Ovary (tissue), 9 donors: ENCODE results near the gene TUBA1C. TPM values are rescaled to one million over a fixed set of nuclear protein-coding genes. Genes with fewer than 3 reads are reported as not detected.
A peak's percentile ranks its signal among the peaks of the same experiment; 100 is the strongest.

Experiments
- DNase-seq, 5 donors: peaks; one replicate each; pipeline ENCODE4 v3.0.0-alpha.2; 2019 to 2020
- H3K27ac ChIP-seq, 2 donors: fragments of 200-600 bp; one replicate each; pipeline versions ENCODE4 v1.5.1 to v1.8.0; 2019 to 2022
- H3K27me3 ChIP-seq: fragments of 200-600 bp; one replicate; pipeline ENCODE4 v1.8.0; 2022
- H3K36me3 ChIP-seq: fragments of 200-600 bp; sonication (generic); one replicate; pipeline ENCODE4 v1.5.1; 2019
- H3K4me1 ChIP-seq: one replicate; pipeline ENCODE4 v1.8.1; 2013; ENCODE audit warnings: mild to moderate bottlenecking, moderate library complexity; ENCODE audit not compliant: insufficient read depth
- H3K4me3 ChIP-seq: fragments of 200-600 bp; sonication (generic); one replicate; pipeline ENCODE4 v1.5.1; 2017
- H3K9me3 ChIP-seq, 2 donors: fragments of 200-600 bp in 1 of 2; sonication (generic) in 1 of 2; one replicate each; pipeline versions ENCODE4 v1.5.1 to v1.8.1; 2013 to 2019; ENCODE audit warnings: mild to moderate bottlenecking in 1 of 2, moderate library complexity in 1 of 2
- EP300 ChIP-seq: sonication (generic); formaldehyde crosslinking; IDR thresholded peaks from one replicate; pipeline ENCODE4 v1.6.1; 2017; ENCODE audit warnings: antibody characterized with exemption
- POLR2A ChIP-seq: fragments of 450-650 bp; IDR thresholded peaks from one replicate; pipeline ENCODE4 v1.6.1; 2017; ENCODE audit warnings: antibody characterized with exemption, mild to moderate bottlenecking, moderate library complexity
- WGBS, 3 donors: extraction: QIAGEN DNeasy Blood & Tissue Kit in 1 of 3; methylation state at CpG; one replicate each; pipeline versions ENCODE4 v1.1.5 to v1.1.7; 2013 to 2017; 5-methylcytosine and 5-hydroxymethylcytosine counted together
- intact Hi-C, 4 donors: fragments of 100-400 bp; cut with DNase I; formaldehyde crosslinking; loops; one replicate each; pipeline versions ENCODE4 v1.11.0 to v1.15.1; 2022 to 2023
- polyA plus RNA-seq, 2 donors: library from polyadenylated mRNA; stranded (reverse); fragments of 200-250 nt in 1 of 2; fragments of 350-450 nt in 1 of 2; fragmentation: Illumina TruSeq in 1 of 2; extraction: RNeasy Lipid Tissue Mini Kit (QIAGEN cat#74804) in 1 of 2; gene quantifications; one replicate each; pipeline ENCODE4 v1.2.3, GENCODE V29; 2013 to 2014
- total RNA-seq, 7 donors: library from RNA; depleted of rRNA in 2 of 7; stranded (reverse); fragments of >200 nt in 2 of 7; fragmentation: NEBNext Ultra II Directional in 3 of 7; extraction: Animal tissue kit (Norgen Biotek cat#: 25700) in 3 of 7; gene quantifications; one replicate each; pipeline versions ENCODE4 v1.1.0 to v1.2.4, GENCODE V29; 2016 to 2023
- TF ChIP-seq, protein P1 (sequence below), 3 donors: fragments of 450-650 bp in 2 of 3; fragments of 200-600 bp in 1 of 3; IDR thresholded peaks; one replicate each; pipeline versions ENCODE4 v1.5.1 to v1.8.0; 2016 to 2022; ENCODE audit warnings: antibody characterized with exemption in 3 of 3, mild to moderate bottlenecking in 1 of 3
- donor health status: DM: no; HTN: no; CAD: no; lungs with moderate emphysema.
- donor health status: DM: no; HTN: no; CAD: no.
- donor health status: Bipolar disorder and iron deficiency.
- donor health status: DM: yes; HTN: yes; CAD: no.
- donor health status: DM: no; HTN: no; CAD: no.
- donor health status: DM: yes; HTN: yes; CAD: no.

TUBA1C gene
- total and polyA plus RNA-seq, 9 donors, result 51.9 to 179 (median 101) TPM

DNA sequence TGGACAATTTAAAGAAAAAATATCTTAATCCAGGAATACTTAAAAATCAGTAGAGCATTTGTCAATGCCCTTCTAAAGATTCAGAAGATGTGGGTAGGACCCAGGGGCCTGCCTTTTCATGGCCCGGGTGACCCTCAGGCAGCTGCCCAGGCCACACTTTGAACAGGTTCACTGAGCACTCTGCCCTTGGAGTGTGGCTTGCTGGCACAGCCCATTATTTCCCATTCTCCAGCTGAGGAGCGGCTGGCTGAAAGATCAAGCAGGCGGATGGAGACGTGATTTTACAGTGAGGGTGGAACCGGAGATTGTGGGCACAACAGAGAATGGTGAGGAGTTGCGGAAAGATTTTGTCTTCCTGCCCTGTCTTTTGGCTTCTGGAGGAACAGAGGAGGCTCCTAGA is 23.0 kb downstream of the TUBA1C start:
- WGBS, 3 donors, result 40 to 52% (median 45%) methylated on average over 6 of the region's 6 CpGs
- no peak for DNase-seq
- TF ChIP-seq EP300 (no peak), POLR2A (no peak)
- TF ChIP-seq, protein P1, sequence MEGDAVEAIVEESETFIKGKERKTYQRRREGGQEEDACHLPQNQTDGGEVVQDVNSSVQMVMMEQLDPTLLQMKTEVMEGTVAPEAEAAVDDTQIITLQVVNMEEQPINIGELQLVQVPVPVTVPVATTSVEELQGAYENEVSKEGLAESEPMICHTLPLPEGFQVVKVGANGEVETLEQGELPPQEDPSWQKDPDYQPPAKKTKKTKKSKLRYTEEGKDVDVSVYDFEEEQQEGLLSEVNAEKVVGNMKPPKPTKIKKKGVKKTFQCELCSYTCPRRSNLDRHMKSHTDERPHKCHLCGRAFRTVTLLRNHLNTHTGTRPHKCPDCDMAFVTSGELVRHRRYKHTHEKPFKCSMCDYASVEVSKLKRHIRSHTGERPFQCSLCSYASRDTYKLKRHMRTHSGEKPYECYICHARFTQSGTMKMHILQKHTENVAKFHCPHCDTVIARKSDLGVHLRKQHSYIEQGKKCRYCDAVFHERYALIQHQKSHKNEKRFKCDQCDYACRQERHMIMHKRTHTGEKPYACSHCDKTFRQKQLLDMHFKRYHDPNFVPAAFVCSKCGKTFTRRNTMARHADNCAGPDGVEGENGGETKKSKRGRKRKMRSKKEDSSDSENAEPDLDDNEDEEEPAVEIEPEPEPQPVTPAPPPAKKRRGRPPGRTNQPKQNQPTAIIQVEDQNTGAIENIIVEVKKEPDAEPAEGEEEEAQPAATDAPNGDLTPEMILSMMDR (IDR thresholded peaks at IDR 0.05), result no peak
- H3K9me3 ChIP-seq, result no peaks in the 10 kb centered on the region
- no peaks in the 10 kb centered on the region for H3K4me1 ChIP-seq
- no peak overlapping the region for H3K27ac ChIP-seq
- intact Hi-C loops, result loop anchor here in 1 of 4 donors (10.0 kb wide), 1 partner anchor 237 kb away; no protein-coding TSS in a partner anchor
- no peaks in the 10 kb centered on the region for H3K36me3 ChIP-seq
- no peaks in the 10 kb centered on the region for H3K27me3 ChIP-seq
- H3K4me3 ChIP-seq, result no peak overlapping the region

- H3K4me3 ChIP-seq, result no peak overlapping the region
- no peaks in the 10 kb centered on the region for H3K4me1 ChIP-seq
- H3K36me3 ChIP-seq, result no peaks in the 10 kb centered on the region
- 8 to 9% (median 9%) methylated on average over 11 of the region's 11 CpGs for WGBS, 3 donors
- DNase-seq, result peak in 4 of 5 donors; percentile 55 to 64 (median 60)
- no peaks in the 10 kb centered on the region for H3K27me3 ChIP-seq
- intact Hi-C loops, result loop anchor here in 1 of 4 donors (10.0 kb wide), 1 partner anchor 236 kb away; no protein-coding TSS in a partner anchor
- TF ChIP-seq EP300, result no peak
- TF ChIP-seq, protein P1 (IDR thresholded peaks at IDR 0.05), result peak; percentile 65 to 67 (median 66)
- no peaks in the 10 kb centered on the region for H3K9me3 ChIP-seq
- H3K27ac ChIP-seq, result no peak overlapping the region
Measured at GRCh38 chr12:49288412-49288853, 23.6 kb downstream of the TUBA1C start.

DNA sequence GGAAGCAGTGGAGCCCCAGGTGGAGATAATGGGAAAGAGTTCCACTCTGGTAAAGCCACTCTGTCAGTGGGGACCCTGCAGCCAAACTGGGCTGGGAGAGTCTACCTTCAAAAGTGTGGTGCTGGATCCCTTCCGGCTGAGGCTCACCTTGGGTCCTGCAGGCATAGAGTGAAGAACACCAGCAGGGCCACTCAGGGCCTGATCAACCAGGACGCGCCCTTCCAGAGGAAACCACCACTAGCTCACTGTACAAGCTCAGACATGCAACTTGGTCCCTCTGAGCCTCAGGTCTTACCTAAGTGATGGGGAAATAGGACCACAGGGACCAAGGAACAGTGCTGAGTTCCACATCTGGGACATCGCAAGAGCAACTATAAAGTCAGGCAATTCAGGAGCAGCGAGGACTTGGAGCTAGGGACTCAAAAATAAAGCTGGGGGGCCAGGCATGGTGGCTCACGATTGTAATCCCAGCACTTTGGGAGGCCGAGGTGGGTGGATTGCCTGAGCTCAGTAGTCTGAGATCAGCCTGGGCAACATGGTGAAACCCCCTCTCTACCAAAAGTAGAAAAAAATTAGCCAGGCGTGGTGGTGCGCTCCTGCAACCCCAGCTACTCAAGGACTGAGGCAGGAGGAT is 24.2 kb downstream of the TUBA1C start:
- H3K27me3 ChIP-seq, result no peaks in the 10 kb centered on the region
- TF ChIP-seq POLR2A, result no peak
- TF ChIP-seq, protein P1 (IDR thresholded peaks at IDR 0.05), result no peak
- no peak for TF ChIP-seq EP300
- no peaks in the 10 kb centered on the region for H3K36me3 ChIP-seq
- no peak overlapping the region for H3K27ac ChIP-seq
- H3K9me3 ChIP-seq, result no peaks in the 10 kb centered on the region
- H3K4me1 ChIP-seq, result no peaks in the 10 kb centered on the region
- intact Hi-C loops, result loop anchor here in 1 of 4 donors (10.0 kb wide), 1 partner anchor 236 kb away; no protein-coding TSS in a partner anchor
- DNase-seq, result no peak
- WGBS, 3 donors, result 80 to 85% (median 84%) methylated on average over 9 of the region's 9 CpGs
- no peak overlapping the region for H3K4me3 ChIP-seq

DNA sequence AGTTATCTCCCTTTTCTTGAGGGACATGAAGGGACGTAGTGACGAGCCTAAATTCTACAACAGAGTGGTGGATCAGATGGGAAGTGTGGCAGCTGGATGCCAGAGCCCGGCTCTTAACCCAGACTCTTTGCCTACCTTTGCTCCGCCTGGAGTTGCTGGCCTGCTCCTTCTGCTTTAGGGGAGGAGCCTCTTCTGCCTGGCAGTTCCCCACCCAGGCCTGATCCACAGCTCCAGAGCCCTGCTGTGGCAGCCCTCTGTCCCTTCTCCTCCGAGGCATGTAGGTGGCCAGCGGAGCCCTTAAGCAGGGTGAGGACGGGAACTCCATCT is 27.8 kb downstream of the TUBA1C start:
- Histone ChIP-seq H3K27ac (no peak overlapping the region), H3K4me1 (peaks cover 8% of the 10 kb centered on the region), H3K27me3 (peaks cover 5% of the 10 kb centered on the region), H3K9me3 (no peaks in the 10 kb centered on the region), H3K4me3 (no peak overlapping the region), H3K36me3 (no peaks in the 10 kb centered on the region)
- no peak for DNase-seq
- intact Hi-C loops, result loop anchor here in 2 of 4 donors (10.0 kb wide), 1 partner anchor 222 kb away; no protein-coding TSS in a partner anchor
- 56 to 83% (median 75%) methylated on average over 7 of the region's 7 CpGs for WGBS, 3 donors
- TF ChIP-seq POLR2A, result no peak
- no peak for TF ChIP-seq EP300
- TF ChIP-seq, protein P1 (IDR thresholded peaks at IDR 0.05), result no peak
